ENCODE data around the gene NINJ2.

GRCh38 chr12:530308-530707, 132.9 kb downstream of the NINJ2 start:
- no peak for TF ChIP-seq TEAD4 (IDR thresholded peaks at IDR 0.05; ENCODE audit: borderline replicate concordance, insufficient read depth)
- TF ChIP-seq RXRA (IDR thresholded peaks at IDR 0.05; ENCODE audit: borderline replicate concordance, low read depth) = no peak
- TF ChIP-seq CTCF (IDR thresholded peaks at IDR 0.05) = no peak
- no peak for TF ChIP-seq SIN3A (IDR thresholded peaks at IDR 0.05; ENCODE audit: borderline replicate concordance, low read depth, low read length)
- TF ChIP-seq POLR2AphosphoS5 (IDR thresholded peaks at IDR 0.05; ENCODE audit: low read depth, low read length) = no peak
- no peak for TF ChIP-seq EZH2phosphoT487 (IDR thresholded peaks at IDR 0.05; ENCODE audit: borderline replicate concordance, low read depth)
- TF ChIP-seq PBX3 (IDR thresholded peaks at IDR 0.05) = no peak
- no peak for TF ChIP-seq RAD21 (IDR thresholded peaks at IDR 0.05; ENCODE audit: low read length)
- TF ChIP-seq MEF2A (IDR thresholded peaks at IDR 0.05; ENCODE audit: borderline replicate concordance, low read depth) = no peak
